B cell (primary cell): Measurements from ENCODE around the gene TNFRSF6B. TPM values are rescaled to one million over a fixed set of nuclear protein-coding genes. Genes with fewer than 3 reads are reported as not detected.
A peak's percentile ranks its signal among the peaks of the same experiment; 100 is the strongest.

Experiments used
- ATAC-seq: fragments of 200-7000 bp; cut with Tn5 transposase; one replicate; pipeline ENCODE4 v1.10.0; 2021; ENCODE audit warnings: low read depth, mild to moderate bottlenecking, moderate number of reproducible peaks, moderate library complexity
- CTCF ChIA-PET: fragments of 350-600 bp; sonication (Branson Sonifier 250); formaldehyde crosslinking; loops from one replicate; lab custom pipeline; 2021; ENCODE audit warnings: antibody characterized with exemption, inconsistent platforms; lab: Charles Lee
- POLR2A ChIA-PET: fragments of 350-600 bp; sonication (Branson Sonifier 250); formaldehyde crosslinking; loops from one replicate; lab custom pipeline; 2021; ENCODE audit warnings: antibody characterized with exemption; lab: Charles Lee
- DNase-seq: peaks from one replicate; pipeline ENCODE4 v3.0.0; 2013
- H2AFZ ChIP-seq: 2 replicates; pipeline ENCODE4 v1.6.1; 2012; ENCODE audit warnings: mild to moderate bottlenecking, low read depth, low read length; ENCODE audit not compliant: insufficient read depth, poor library complexity, severe bottlenecking
- H3K27ac ChIP-seq, 2 donors: 1 replicate in 1 of 2; 2 replicates in 1 of 2; pipeline ENCODE4 v1.5.1; 2012 to 2013; ENCODE audit warnings: low read length in 2 of 2, mild to moderate bottlenecking in 2 of 2, moderate library complexity in 1 of 2
- H3K27me3 ChIP-seq, 4 experiments: fragments of 200-600 bp in 1 of 4; sonication (generic) in 1 of 4; replicated peaks in 1 of 4; 1 replicate in 2 of 4; 2 replicates in 2 of 4; pipeline versions ENCODE4 v1.6.1 to v1.7.0; 2013 to 2016; ENCODE audit warnings: low read length in 3 of 4, mild to moderate bottlenecking in 2 of 4, mixed read lengths in 1 of 4, moderate library complexity in 1 of 4; ENCODE audit not compliant: insufficient read depth in 4 of 4, control insufficient read depth in 3 of 4; ENCODE audit errors: control extremely low read depth in 1 of 4
- H3K36me3 ChIP-seq, 2 experiments: replicated peaks in 1 of 2; 1 replicate in 1 of 2; 2 replicates in 1 of 2; pipeline versions ENCODE4 v1.6.1 to v1.7.1; 2013; ENCODE audit warnings: low read length in 1 of 2; ENCODE audit not compliant: insufficient read depth in 2 of 2, control insufficient read depth in 1 of 2; ENCODE audit errors: control extremely low read depth in 1 of 2, extremely low read depth in 1 of 2
- H3K4me1 ChIP-seq, 2 donors: fragments of 200-600 bp in 1 of 2; sonication (generic) in 1 of 2; 1 replicate in 1 of 2; 2 replicates in 1 of 2; pipeline versions ENCODE4 v1.5.1 to v1.6.1; 2013 to 2017; ENCODE audit warnings: low read length in 2 of 2; ENCODE audit not compliant: control insufficient read depth in 2 of 2, insufficient read depth in 2 of 2
- H3K4me2 ChIP-seq: replicated peaks from 2 replicates; pipeline ENCODE3; 2012; ENCODE audit warnings: mild to moderate bottlenecking, low read depth, low read length; ENCODE audit not compliant: poor library complexity, severe bottlenecking
- H3K4me3 ChIP-seq, 5 experiments: fragments of 200-600 bp in 1 of 5; sonication (generic) in 1 of 5; 1 replicate in 3 of 5; 2 replicates in 2 of 5; pipeline versions ENCODE4 v1.5.1 to v1.7.0; 2011 to 2016; ENCODE audit warnings: low read length in 4 of 5, mild to moderate bottlenecking in 4 of 5, low read depth in 2 of 5, control low read depth in 1 of 5, moderate library complexity in 1 of 5; ENCODE audit not compliant: insufficient read depth in 1 of 5; ENCODE audit errors: control extremely low read depth in 1 of 5, extremely low read depth in 1 of 5
- H3K79me2 ChIP-seq: fragments of 200-600 bp; sonication (generic); one replicate; pipeline ENCODE4 v1.6.0; 2016; ENCODE audit warnings: low read length; ENCODE audit not compliant: control insufficient read depth, insufficient read depth
- H3K9ac ChIP-seq: fragments of 200-600 bp; sonication (generic); 2 replicates; pipeline ENCODE4 v1.6.1; 2017; ENCODE audit warnings: mild to moderate bottlenecking, low read length, moderate library complexity
- H3K9me3 ChIP-seq, 3 donors: one replicate each; pipeline versions ENCODE4 v1.6.1 to v1.7.1; 2013; ENCODE audit warnings: low read length in 2 of 3; ENCODE audit not compliant: control insufficient read depth in 2 of 3, insufficient read depth in 1 of 3; ENCODE audit errors: control extremely low read depth in 1 of 3
- H4K20me1 ChIP-seq: 2 replicates; pipeline ENCODE4 v1.6.0; 2012; ENCODE audit warnings: mild to moderate bottlenecking, low read length; ENCODE audit not compliant: insufficient read depth, control insufficient read depth, poor library complexity, severe bottlenecking
- H3K27ac Mint-ChIP-seq: one replicate; pipeline ENCODE4 v1.8.0; 2021; ENCODE audit warnings: mixed read lengths
- H3K27me3 Mint-ChIP-seq: one replicate; pipeline ENCODE4 v1.8.0; 2021; ENCODE audit warnings: mixed read lengths
- H3K4me1 Mint-ChIP-seq: one replicate; pipeline ENCODE4 v1.8.0; 2021; ENCODE audit warnings: mixed read lengths
- H3K4me3 Mint-ChIP-seq: one replicate; pipeline ENCODE4 v1.8.0; 2021; ENCODE audit warnings: mixed read lengths
- H3K9me3 Mint-ChIP-seq: one replicate; pipeline ENCODE4 v1.8.0; 2022; ENCODE audit warnings: mixed read lengths; ENCODE audit not compliant: insufficient read depth
- CTCF ChIP-seq: fragments of 200-600 bp; IDR thresholded peaks from one replicate; pipeline ENCODE4 v1.8.0; 2022; ENCODE audit warnings: antibody characterized with exemption, mild to moderate bottlenecking
- EZH2 ChIP-seq: IDR thresholded peaks from 2 replicates; pipeline ENCODE4 v1.6.1; 2012; ENCODE audit warnings: borderline replicate concordance, low read depth, mild to moderate bottlenecking, moderate library complexity, low read length; ENCODE audit not compliant: insufficient read depth, poor library complexity, severe bottlenecking
- WGBS: methylation state at CpG from one replicate; pipeline ENCODE4 v1.1.5; 2013; ENCODE audit warnings: missing lambda C conversion rate; ENCODE audit not compliant: insufficient coverage; 5-methylcytosine and 5-hydroxymethylcytosine counted together
- intact Hi-C: fragments of 100-400 bp; cut with micrococcal nuclease; formaldehyde crosslinking; loops from one replicate; pipeline ENCODE4 v1.10.0; 2022
- polyA plus RNA-seq: library from polyadenylated mRNA; depleted of rRNA; stranded (reverse); fragments of >200 nt; gene quantifications from 2 replicates; pipeline ENCODE4 v1.2.3, GENCODE V29; 2012
- total RNA-seq, 2 donors: library from RNA; stranded (reverse); fragments of 120-200 nt in 1 of 2; gene quantifications; 1 replicate in 1 of 2; 2 replicates in 1 of 2; pipeline versions ENCODE4 v1.2.3 to v1.2.4, GENCODE V29; 2013 to 2022

TNFRSF6B gene
- total and polyA plus RNA-seq, 2 donors (not counting 1 experiment from before 2014, with no cell fraction given), result 6.7 TPM; not detected in 1

- no peaks in the 10 kb centered on the region for H4K20me1 ChIP-seq
- intact Hi-C loops, result loop anchor here (5.0 kb wide), 1 partner anchor 406 kb away; the partner anchor contains the start of gene TCEA2
- peaks cover 26% of the 10 kb centered on the region for H3K4me1 Mint-ChIP-seq
- ATAC-seq, result no peak
- no peak overlapping the region for H3K27ac Mint-ChIP-seq
- H3K36me3 ChIP-seq, result no peaks in the 10 kb centered on the region
- H3K4me3 Mint-ChIP-seq, result no peak overlapping the region
- H3K9ac ChIP-seq, result no peak overlapping the region
- peaks cover 27 to 47% of the 10 kb centered on the region in 2 donors for H3K4me1 ChIP-seq
- DNase-seq, result no peak
- no peak overlapping the region for H2AFZ ChIP-seq
- H3K4me2 ChIP-seq, result no peak overlapping the region
- no peaks in the 10 kb centered on the region for H3K9me3 Mint-ChIP-seq
- ChIA-PET CTCF (no interaction called here), POLR2A (no interaction called here)
- H3K79me2 ChIP-seq, result peaks cover 4% of the 10 kb centered on the region
- TF ChIP-seq EZH2 (no peak), CTCF (no peak)
- no peaks in the 10 kb centered on the region for H3K27me3 Mint-ChIP-seq
- no peak overlapping the region for H3K27ac ChIP-seq
- no peak overlapping the region for H3K4me3 ChIP-seq
- peaks cover 0 to 31% (median 11%) of the 10 kb centered on the region in 4 experiments for H3K27me3 ChIP-seq
- WGBS, result 94% methylated on average over 3 of the region's 3 CpGs
- peaks cover 0 to 4% (median 0%) of the 10 kb centered on the region in 3 donors for H3K9me3 ChIP-seq
These were observed 40.0 kb upstream of the TNFRSF6B start for GRCh38 chr20:63656451-63656850.

GRCh38 chr20:63657260-63657936 lies 39.1 kb upstream of the TNFRSF6B start:
- DNase-seq (peak; percentile 34), ATAC-seq (no peak)
- Histone ChIP-seq H3K9ac (peak overlapping the region; percentile 81), H4K20me1 (no peaks in the 10 kb centered on the region), H3K27ac (peak overlapping the region; percentile 23 to 70), H3K36me3 (peaks cover 0 to 4% of the 10 kb centered on the region in 2 experiments), H3K4me3 (peak overlapping the region in 4 of 5 experiments; percentile 66 to 94 (median 87)), H3K9me3 (peaks cover 0 to 4% (median 0%) of the 10 kb centered on the region in 3 donors), H3K79me2 (peaks cover 5% of the 10 kb centered on the region), H3K4me2 (peak overlapping the region; percentile 95), H2AFZ (peak overlapping the region; percentile 100), H3K27me3 (peaks cover 0 to 28% (median 11%) of the 10 kb centered on the region in 4 experiments), H3K4me1 (peaks cover 23 to 41% of the 10 kb centered on the region in 2 donors)
- TF ChIP-seq EZH2 (no peak), CTCF (no peak)
- ChIA-PET POLR2A (interaction anchor here (1.0 to 2.1 kb wide), 7 partner anchors 16 to 421 kb away, joined by 3 to 19 read pairs (median 5); partner anchors contain the start of genes ARFRP1, GMEB2, PRPF6 and ZGPAT), CTCF (interaction anchor here (0.6 to 2.4 kb wide), 7 partner anchors 15 to 379 kb away, joined by 3 to 17 read pairs (median 3); partner anchors contain the start of genes GMEB2 and PTK6)
- H3K27ac Mint-ChIP-seq, result peak overlapping the region; percentile 96
- intact Hi-C loops, result loop anchor here (5.0 kb wide), 1 partner anchor 405 kb away; the partner anchor contains the start of gene TCEA2
- H3K27me3 Mint-ChIP-seq, result no peaks in the 10 kb centered on the region
- H3K4me1 Mint-ChIP-seq, result peaks cover 22% of the 10 kb centered on the region
- H3K9me3 Mint-ChIP-seq, result no peaks in the 10 kb centered on the region
- 57% methylated on average over 29 of the region's 31 CpGs for WGBS
- H3K4me3 Mint-ChIP-seq, result peak overlapping the region; percentile 98
